ENCODE data around the gene RUFY3.

Gene RUFY3

GRCh38 chr4:70815370-70815769 lies 93.6 kb downstream of the RUFY3 start:
- Histone ChIP-seq H3K79me2 (ENCODE audit: control insufficient read depth, low read length) (no peaks in the 10 kb centered on the region), H4K20me1 (ENCODE audit: control insufficient read depth, insufficient read depth, low read depth, low read length) (no peaks in the 10 kb centered on the region), H3K4me1 (ENCODE audit: control insufficient read depth, low read length) (peaks cover 20% of the 10 kb centered on the region), H3K36me3 (ENCODE audit: control insufficient read depth, low read length) (peaks cover 20% of the 10 kb centered on the region), H3K4me2 (ENCODE audit: low read length) (no peak overlapping the region), H3F3A (ENCODE audit: control insufficient read depth, insufficient read depth) (peaks cover 31% of the 10 kb centered on the region), H3K4me3 (ENCODE audit: low read length) (no peak overlapping the region), H3K27me3 (ENCODE audit: control insufficient read depth, low read length) (no peaks in the 10 kb centered on the region), H3K27ac (ENCODE audit: low read depth, low read length) (no peak overlapping the region), H3K9me2 (replicated peaks; ENCODE audit: control insufficient read depth, low read length) (no peaks in the 10 kb centered on the region), H3K9me3 (ENCODE audit: control insufficient read depth, insufficient read depth, low read length) (no peaks in the 10 kb centered on the region)
- TF ChIP-seq EZH2phosphoT487 (IDR thresholded peaks at IDR 0.05; ENCODE audit: borderline replicate concordance, low read length): no peak
- TF ChIP-seq CTCF (IDR thresholded peaks at IDR 0.05; ENCODE audit: low read depth, low read length, poor library complexity, severe bottlenecking): no peak

- Histone ChIP-seq H3F3A (ENCODE audit: control insufficient read depth, insufficient read depth) (peaks cover 31% of the 10 kb centered on the region), H3K36me3 (ENCODE audit: control insufficient read depth, low read length) (peaks cover 28% of the 10 kb centered on the region), H3K4me1 (ENCODE audit: control insufficient read depth, low read length) (peaks cover 23% of the 10 kb centered on the region), H3K9me3 (ENCODE audit: control insufficient read depth, insufficient read depth, low read length) (no peaks in the 10 kb centered on the region), H3K4me3 (ENCODE audit: low read length) (no peak overlapping the region), H3K4me2 (ENCODE audit: low read length) (no peak overlapping the region), H3K9me2 (replicated peaks; ENCODE audit: control insufficient read depth, low read length) (no peaks in the 10 kb centered on the region), H4K20me1 (ENCODE audit: control insufficient read depth, insufficient read depth, low read depth, low read length) (no peaks in the 10 kb centered on the region), H3K27me3 (ENCODE audit: control insufficient read depth, low read length) (no peaks in the 10 kb centered on the region), H3K27ac (ENCODE audit: low read depth, low read length) (no peak overlapping the region), H3K79me2 (ENCODE audit: control insufficient read depth, low read length) (no peaks in the 10 kb centered on the region)
- TF ChIP-seq CTCF (IDR thresholded peaks at IDR 0.05; ENCODE audit: low read depth, low read length, poor library complexity, severe bottlenecking) (no peak), EZH2phosphoT487 (IDR thresholded peaks at IDR 0.05; ENCODE audit: borderline replicate concordance, low read length) (no peak)
Measured at GRCh38 chr4:70816894-70817293, 95.1 kb downstream of the RUFY3 start.

- Histone ChIP-seq H3K4me2 (ENCODE audit: low read length) (no peak overlapping the region), H3K4me3 (ENCODE audit: low read length) (no peak overlapping the region), H3K27me3 (ENCODE audit: control insufficient read depth, low read length) (no peaks in the 10 kb centered on the region), H3K9me2 (replicated peaks; ENCODE audit: control insufficient read depth, low read length) (no peaks in the 10 kb centered on the region), H3K4me1 (ENCODE audit: control insufficient read depth, low read length) (peaks cover 23% of the 10 kb centered on the region), H3K9me3 (ENCODE audit: control insufficient read depth, insufficient read depth, low read length) (no peaks in the 10 kb centered on the region), H3K79me2 (ENCODE audit: control insufficient read depth, low read length) (no peaks in the 10 kb centered on the region), H3K36me3 (ENCODE audit: control insufficient read depth, low read length) (peaks cover 37% of the 10 kb centered on the region), H3F3A (ENCODE audit: control insufficient read depth, insufficient read depth) (peaks cover 22% of the 10 kb centered on the region), H3K27ac (ENCODE audit: low read depth, low read length) (no peak overlapping the region), H4K20me1 (ENCODE audit: control insufficient read depth, insufficient read depth, low read depth, low read length) (no peaks in the 10 kb centered on the region)
- no peak for TF ChIP-seq EZH2phosphoT487 (IDR thresholded peaks at IDR 0.05; ENCODE audit: borderline replicate concordance, low read length)
Measured at GRCh38 chr4:70818173-70818855, 96.5 kb downstream of the RUFY3 start.

GRCh38 chr4:70818921-70819320 lies 97.2 kb downstream of the RUFY3 start:
- TF ChIP-seq CTCF (IDR thresholded peaks at IDR 0.05; ENCODE audit: low read depth, low read length, poor library complexity, severe bottlenecking) (no peak), EZH2phosphoT487 (IDR thresholded peaks at IDR 0.05; ENCODE audit: borderline replicate concordance, low read length) (no peak)
- Histone ChIP-seq H3K27ac (ENCODE audit: low read depth, low read length) (no peak overlapping the region), H3K79me2 (ENCODE audit: control insufficient read depth, low read length) (no peaks in the 10 kb centered on the region), H3K36me3 (ENCODE audit: control insufficient read depth, low read length) (peaks cover 41% of the 10 kb centered on the region), H3F3A (ENCODE audit: control insufficient read depth, insufficient read depth) (peaks cover 21% of the 10 kb centered on the region), H3K27me3 (ENCODE audit: control insufficient read depth, low read length) (no peaks in the 10 kb centered on the region), H3K4me3 (ENCODE audit: low read length) (no peak overlapping the region), H3K4me2 (ENCODE audit: low read length) (no peak overlapping the region), H4K20me1 (ENCODE audit: control insufficient read depth, insufficient read depth, low read depth, low read length) (no peaks in the 10 kb centered on the region), H3K4me1 (ENCODE audit: control insufficient read depth, low read length) (peaks cover 23% of the 10 kb centered on the region), H3K9me2 (replicated peaks; ENCODE audit: control insufficient read depth, low read length) (no peaks in the 10 kb centered on the region), H3K9me3 (ENCODE audit: control insufficient read depth, insufficient read depth, low read length) (no peaks in the 10 kb centered on the region)

All from DOHH2 (cell line).